Fibroblast of peridontal ligament (primary cell): ENCODE data around the gene KLC1.

Experiments used
- DNase-seq: peaks from one replicate; pipeline ENCODE4 v3.0.0-alpha.2; 2010; ENCODE audit errors: extremely low read depth

KLC1 gene

DNA sequence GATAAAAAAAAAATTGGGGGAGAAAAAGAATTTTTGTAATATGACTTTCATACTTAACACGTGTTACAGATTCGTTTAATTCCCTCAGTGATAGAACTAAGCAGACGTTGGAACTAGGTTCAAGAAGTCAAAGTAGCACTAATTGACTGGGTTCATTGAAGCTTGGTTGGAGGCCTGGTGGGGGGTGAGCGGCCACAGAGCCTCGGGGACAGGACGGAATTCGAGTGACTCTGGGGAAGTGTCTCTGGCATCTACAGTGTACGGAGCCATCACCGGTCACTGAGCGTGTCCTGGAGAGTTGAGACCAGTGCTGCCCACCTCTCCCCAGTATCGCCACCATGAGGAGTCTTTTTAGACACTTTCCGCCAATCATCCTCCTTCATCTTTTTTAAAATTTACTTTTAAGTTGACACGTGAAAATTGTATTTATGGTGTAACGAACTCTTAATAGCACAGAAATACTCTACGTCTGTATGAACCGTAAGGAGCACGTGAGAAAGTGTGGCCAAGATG, 87.9 kb downstream of the KLC1 start:
- DNase-seq, result no peak

DNA sequence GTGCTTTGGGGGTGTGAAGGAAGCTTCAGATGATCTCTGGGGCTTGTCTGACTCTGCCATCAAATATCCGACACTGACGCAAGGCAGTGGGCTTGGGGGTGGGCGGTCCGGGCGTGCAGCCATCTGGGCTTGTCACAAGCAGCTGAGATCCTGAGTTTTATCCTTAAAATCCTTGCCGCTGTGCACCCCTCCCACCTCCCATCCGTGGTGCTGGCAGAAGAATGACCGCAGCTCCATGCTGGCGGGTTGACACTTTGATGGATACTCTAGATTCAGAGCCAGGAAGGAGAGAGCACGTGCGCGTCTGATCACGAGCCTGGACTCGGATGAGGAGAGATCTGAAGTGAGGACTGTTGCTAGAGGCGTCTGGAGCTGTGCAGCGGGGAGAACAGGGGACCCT, 89.6 kb downstream of the KLC1 start:
- no peak for DNase-seq

GRCh38 chr14:103719751-103720150, 90.7 kb downstream of the KLC1 start:
- no peak for DNase-seq

- DNase-seq, result no peak
Observed at GRCh38 chr14:103721334-103722120, 92.5 kb downstream of the KLC1 start.

DNA sequence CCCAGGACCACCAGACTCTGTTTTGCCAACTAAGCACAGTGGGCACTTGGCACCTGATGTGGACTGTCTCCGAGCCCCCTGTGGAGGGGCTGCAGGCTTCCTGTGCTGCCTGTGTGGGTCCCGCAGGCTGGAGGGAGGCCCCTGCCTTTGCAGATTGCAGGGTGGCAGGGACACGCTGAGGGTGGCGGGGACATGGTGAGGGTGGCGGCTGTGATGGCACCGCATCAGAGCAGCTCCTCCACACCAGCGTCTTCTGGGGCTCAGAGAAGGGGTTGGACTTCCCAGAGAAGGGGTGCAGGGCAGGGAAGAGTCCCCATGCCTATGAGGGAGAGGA, 94.7 kb downstream of the KLC1 start:
- DNase-seq, result no peak

- DNase-seq, result no peak
Observed at GRCh38 chr14:103724116-103724515, 95.1 kb downstream of the KLC1 start.

- no peak for DNase-seq
Observed at GRCh38 chr14:103725001-103725682, 96.1 kb downstream of the KLC1 start.

GRCh38 chr14:103725739-103726395, 96.9 kb downstream of the KLC1 start:
- no peak for DNase-seq

DNA sequence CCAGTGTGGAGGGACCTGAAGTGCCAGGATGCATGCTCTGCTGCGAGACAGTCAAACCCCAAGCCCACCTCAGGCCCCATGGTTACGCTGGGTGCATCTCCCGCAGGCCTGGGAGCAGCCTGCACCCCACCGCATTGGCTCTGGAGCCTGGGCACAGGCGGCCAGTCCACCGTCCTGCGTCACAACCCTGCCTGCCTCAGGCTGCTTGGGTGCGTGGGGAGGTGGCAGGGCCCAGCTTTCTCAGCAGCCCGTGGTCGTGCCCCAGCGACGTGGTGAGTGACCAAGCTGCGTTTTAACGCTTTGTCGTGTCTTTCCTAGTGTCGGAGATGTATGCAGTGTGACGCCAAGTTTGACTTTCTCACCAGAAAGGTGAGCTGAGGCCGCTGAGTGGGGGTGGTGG, 97.5 kb downstream of the KLC1 start:
- DNase-seq, result no peak

- no peak for DNase-seq
Observed at GRCh38 chr14:103727313-103727980, 98.4 kb downstream of the KLC1 start.

GRCh38 chr14:103728141-103728540, 99.1 kb downstream of the KLC1 start:
- DNase-seq, result no peak

GRCh38 chr14:103728721-103729120, 99.7 kb downstream of the KLC1 start:
- DNase-seq, result no peak

DNA sequence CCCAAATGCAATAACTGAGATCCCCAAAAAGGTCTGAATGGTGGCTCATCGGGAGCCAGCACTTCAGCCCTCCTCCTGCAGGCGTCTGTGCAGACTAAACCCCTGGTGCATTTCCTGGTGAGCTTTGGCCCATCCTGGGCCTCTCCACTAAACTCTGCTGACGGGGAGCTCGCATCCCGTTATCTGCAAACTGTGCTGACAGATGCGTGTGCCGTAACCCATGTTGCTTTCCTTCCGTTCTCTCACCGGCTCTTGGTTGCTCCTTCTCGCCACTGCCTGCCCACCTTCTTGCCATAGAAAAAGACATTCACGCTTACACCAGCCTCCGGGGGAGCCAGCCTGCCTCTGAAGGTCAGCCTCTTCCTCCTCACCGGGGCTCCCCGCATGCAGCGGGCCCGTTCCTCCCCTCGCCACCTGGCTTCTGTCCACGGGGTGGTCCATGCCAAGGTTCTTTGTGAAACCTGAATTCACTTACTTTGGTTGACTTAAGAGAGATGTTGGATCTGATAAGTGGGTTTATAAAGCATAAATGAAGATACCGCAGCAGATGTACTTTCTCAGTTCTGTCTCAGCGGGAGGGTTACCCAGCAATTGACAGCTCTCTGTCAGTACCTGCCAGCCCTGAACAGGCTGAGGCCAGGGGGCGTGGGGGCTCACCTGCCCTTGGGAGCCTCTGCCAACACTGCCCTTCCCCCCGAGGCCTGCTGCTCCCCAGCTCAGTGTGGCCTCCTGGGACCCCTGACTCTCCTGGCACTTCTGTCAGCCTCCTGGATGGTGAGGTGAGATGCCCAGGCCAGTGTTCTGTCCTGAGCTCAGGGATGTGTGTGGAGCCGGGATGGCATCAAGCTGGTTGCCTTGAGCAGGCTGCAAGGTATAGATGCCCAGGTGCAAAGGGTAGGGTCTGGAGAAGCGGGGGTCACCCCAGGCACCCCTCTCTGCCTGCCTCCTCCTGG, 100.8 kb downstream of the KLC1 start:
- no peak for DNase-seq

DNA sequence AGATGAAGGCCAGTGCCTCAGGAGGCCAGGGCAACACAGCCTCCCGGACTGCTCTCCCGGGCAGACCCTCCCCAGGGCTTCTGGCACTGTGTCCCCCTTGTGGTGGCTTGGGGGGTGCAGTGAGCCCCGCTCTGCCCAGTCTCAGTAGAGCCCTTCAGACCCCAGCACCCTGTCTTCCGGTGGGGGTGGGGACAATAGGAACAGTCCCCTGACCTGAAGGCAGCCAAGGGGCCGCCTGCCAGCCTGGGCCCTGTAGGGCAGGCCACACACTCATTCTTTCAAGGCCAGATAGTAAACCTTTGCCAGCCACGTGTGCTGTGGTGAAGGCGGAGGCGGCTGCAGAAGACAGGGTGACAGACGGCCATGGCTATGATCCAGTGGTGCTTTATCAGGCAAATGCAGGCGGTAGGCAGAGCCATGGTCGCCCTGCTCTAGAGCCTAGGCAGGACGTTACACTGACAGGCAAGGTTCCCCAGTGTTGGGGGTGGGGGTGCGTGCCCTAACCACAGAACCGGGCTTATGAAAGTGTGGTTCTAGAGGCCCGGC, 101.6 kb downstream of the KLC1 start:
- DNase-seq, result no peak

DNA sequence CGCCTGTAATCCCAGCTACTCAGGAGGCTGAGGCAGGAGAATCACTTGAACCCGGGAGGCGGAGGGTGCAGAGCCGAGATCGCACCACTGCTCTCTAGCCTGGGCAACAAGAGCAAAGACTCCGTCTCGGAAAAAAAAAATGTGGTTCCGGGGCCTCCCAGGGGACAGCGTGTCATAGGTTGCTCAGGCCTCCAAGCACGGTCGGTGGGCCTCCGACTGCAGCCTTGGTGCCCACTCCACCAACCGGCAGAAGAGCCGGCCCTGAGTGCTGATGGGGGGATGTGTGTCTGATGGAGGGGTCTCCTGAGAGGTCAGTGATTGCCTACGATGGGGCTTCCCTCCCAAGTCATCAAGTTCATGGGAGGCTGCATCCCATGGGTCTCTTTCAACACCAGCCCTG, 102.5 kb downstream of the KLC1 start:
- no peak for DNase-seq

DNA sequence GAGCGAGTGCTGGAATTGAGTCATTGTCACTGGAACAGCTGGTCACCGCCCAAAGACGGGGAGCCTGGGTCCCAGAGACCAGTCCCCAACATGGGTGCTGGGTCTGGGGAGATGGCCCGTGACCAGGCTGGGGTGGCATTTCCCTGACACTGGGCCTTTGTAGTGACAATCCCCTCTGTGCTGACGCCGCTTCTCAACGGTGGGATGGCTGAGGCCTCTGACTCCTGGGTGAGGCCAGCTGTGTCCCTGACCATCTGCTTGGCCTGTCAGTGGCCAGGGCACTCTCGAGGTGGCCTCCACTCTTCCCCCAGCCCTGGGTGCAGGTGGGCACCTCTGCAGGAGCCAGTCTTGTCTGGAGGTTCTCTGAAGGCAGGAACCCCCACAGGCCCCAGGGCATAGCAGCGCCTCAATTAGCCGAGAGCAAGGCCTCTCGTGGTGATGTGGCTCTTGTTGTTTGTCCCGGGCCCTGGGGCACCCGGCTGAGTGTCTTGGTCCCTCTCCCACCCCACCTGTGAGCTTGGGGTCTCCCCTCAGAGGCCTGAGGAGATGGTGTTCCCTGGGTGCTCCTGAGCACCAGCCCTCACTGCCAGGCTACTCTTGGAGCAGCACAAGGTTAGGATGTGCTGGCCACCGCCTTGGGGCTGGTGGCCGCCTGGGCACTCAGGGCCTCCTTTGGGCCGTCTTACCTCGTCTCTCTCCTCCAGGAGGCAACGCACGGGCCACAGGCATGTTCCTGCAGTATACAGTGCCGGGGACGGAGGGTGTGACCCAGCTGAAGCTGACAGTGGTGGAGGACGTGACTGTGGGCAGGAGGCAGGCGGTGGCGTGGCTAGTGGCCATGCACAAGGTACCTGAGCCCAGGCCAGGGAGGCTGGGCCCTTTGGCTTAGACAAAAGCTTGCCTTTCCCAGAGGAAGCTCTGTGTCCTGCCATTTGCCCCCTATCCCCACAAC, 103.2 kb downstream of the KLC1 start:
- no peak for DNase-seq

- DNase-seq, result no peak
Observed at GRCh38 chr14:103732868-103733620, 104.0 kb downstream of the KLC1 start.

- DNase-seq, result no peak
Observed at GRCh38 chr14:103733651-103734050, 104.6 kb downstream of the KLC1 start.
